ENCODE data around the gene FBLN1. TPM values are rescaled to one million over a fixed set of nuclear protein-coding genes. Genes with fewer than 3 reads are reported as not detected.
A peak's percentile ranks its signal among the peaks of the same experiment; 100 is the strongest.

Gene FBLN1
- total RNA-seq, 1 experiment from 2014 or later: 183 TPM

- no peak overlapping the region for H3K4me3 Mint-ChIP-seq
- H3K4me1 Mint-ChIP-seq: peaks cover 3% of the 10 kb centered on the region; the same call in 1 of the 2 replicates
- no peaks in the 10 kb centered on the region for H3K27me3 Mint-ChIP-seq (ENCODE audit: low read depth)
- H3K27ac Mint-ChIP-seq: peak overlapping the region; percentile 53; the same call in 1 of the 2 replicates
- H3K36me3 Mint-ChIP-seq: no peaks in the 10 kb centered on the region
- DNase-seq (ENCODE audit: low spot score) (no peak), ATAC-seq (no peak)
- ChIA-PET CTCF (interaction anchor here (1.0 to 1.5 kb wide), 2 partner anchors 284 to 286 kb away, joined by 3 read pairs; no protein-coding TSS in a partner anchor), POLR2A (no interaction called here)
- TF ChIP-seq NFATC4 (CRISPR knock-in tag; IDR thresholded peaks at IDR 0.05) (no peak), ZNF232 (CRISPR knock-in tag; IDR thresholded peaks at IDR 0.05) (no peak)
- no peaks in the 10 kb centered on the region for H3K9me3 Mint-ChIP-seq
Measured at GRCh38 chr22:45580726-45581381, 78.2 kb downstream of the FBLN1 start.

- CTCF ChIA-PET: interaction anchor here (1.0 kb wide), 1 partner anchor 285 kb away, joined by 3 read pairs; no protein-coding TSS in a partner anchor
Measured at GRCh38 chr22:45581549-45582080, 78.9 kb downstream of the FBLN1 start.

More at GRCh38 chr22:45581549-45582080, 78.9 kb downstream of the FBLN1 start:
- H3K4me1 Mint-ChIP-seq: peaks cover 3% of the 10 kb centered on the region; the same call in 1 of the 2 replicates
- no peak for ATAC-seq
- no peak overlapping the region for H3K27ac Mint-ChIP-seq
- no peak overlapping the region for H3K4me3 Mint-ChIP-seq
- H3K36me3 Mint-ChIP-seq: no peaks in the 10 kb centered on the region
- H3K9me3 Mint-ChIP-seq: no peaks in the 10 kb centered on the region
- no peak for DNase-seq (ENCODE audit: low spot score)
- POLR2A ChIA-PET: no interaction called here
- no peak for TF ChIP-seq ZBTB21 (CRISPR knock-in tag; IDR thresholded peaks at IDR 0.05; ENCODE audit: borderline replicate concordance)
- no peak for TF ChIP-seq SMAD4 (CRISPR knock-in tag; IDR thresholded peaks at IDR 0.05)
- TF ChIP-seq E2F5 (CRISPR knock-in tag; IDR thresholded peaks at IDR 0.05): no peak
- TF ChIP-seq RELA (CRISPR knock-in tag; IDR thresholded peaks at IDR 0.05; ENCODE audit: borderline replicate concordance): no peak
- no peak for TF ChIP-seq SP1 (CRISPR knock-in tag; conservative IDR thresholded peaks at IDR 0.05)
- no peak for TF ChIP-seq ATF1 (CRISPR knock-in tag; IDR thresholded peaks at IDR 0.05)
- no peak for TF ChIP-seq ZNF219 (CRISPR knock-in tag; IDR thresholded peaks at IDR 0.05; ENCODE audit: borderline replicate concordance)
- no peak for TF ChIP-seq E2F1 (CRISPR knock-in tag; IDR thresholded peaks at IDR 0.05)
- no peak for TF ChIP-seq PRRX2 (CRISPR knock-in tag; IDR thresholded peaks at IDR 0.05)
- no peak for TF ChIP-seq FOXP4 (CRISPR knock-in tag; IDR thresholded peaks at IDR 0.05)
- no peak for TF ChIP-seq ZNF532 (CRISPR knock-in tag; IDR thresholded peaks at IDR 0.05; ENCODE audit: borderline replicate concordance)
- TF ChIP-seq FOXJ3 (CRISPR knock-in tag; IDR thresholded peaks at IDR 0.05; ENCODE audit: borderline replicate concordance): no peak
- TF ChIP-seq NR3C1 (CRISPR knock-in tag; conservative IDR thresholded peaks at IDR 0.05; ENCODE audit: low read depth): no peak
- no peaks in the 10 kb centered on the region for H3K27me3 Mint-ChIP-seq (ENCODE audit: low read depth)
